OCI-LY1 (cell line): ENCODE data around the gene CCDC154.

Experiments
- CTCF ChIP-seq: fragments of 200-600 bp; sonication (generic), shearing (Covaris generic); IDR thresholded peaks from 2 replicates; pipeline ENCODE4 v1.5.1; 2017; ENCODE audit warnings: mild to moderate bottlenecking, antibody characterized with exemption, low read length, moderate library complexity, mixed read lengths
- EZH2 ChIP-seq: fragments of 200-600 bp; sonication (generic), shearing (Covaris generic); IDR thresholded peaks from 2 replicates; pipeline ENCODE4 v1.8.0; 2017; ENCODE audit warnings: borderline replicate concordance, mixed run types, mild to moderate bottlenecking, antibody characterized with exemption, low read length, moderate library complexity, mixed read lengths

GRCh38 chr16:1413684-1414531 lies 30.4 kb downstream of the CCDC154 start:
- TF ChIP-seq CTCF (peak; percentile 84), EZH2 (no peak)
